Measurements from ENCODE around the gene DAPK1.

DNA sequence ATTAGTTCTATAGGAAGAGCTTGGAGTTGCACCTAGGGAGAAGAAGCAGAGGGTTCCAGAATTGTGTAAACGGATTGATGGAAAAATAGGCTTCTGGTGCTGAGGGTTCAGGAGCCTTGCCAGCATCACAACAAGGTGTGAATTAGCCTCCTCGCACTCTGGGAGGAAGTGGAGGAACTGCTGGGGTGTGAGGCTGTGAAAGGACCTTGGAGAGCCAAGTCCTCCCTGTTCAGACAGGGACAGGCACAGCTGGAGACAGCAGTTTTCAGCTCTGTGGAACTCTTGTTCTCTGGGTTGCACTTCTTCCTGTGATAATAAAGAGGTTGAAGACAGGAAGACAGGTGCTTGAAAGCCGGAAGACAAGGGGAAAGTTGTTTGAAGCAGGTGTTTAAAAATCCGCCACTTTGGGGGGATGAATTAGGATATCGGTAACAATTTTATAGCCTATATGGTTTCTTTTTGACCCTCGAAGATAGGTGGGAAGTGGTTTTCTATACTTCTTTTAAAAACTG lies 22.6 kb downstream of the DAPK1 start:
- TF ChIP-seq, protein P1, sequence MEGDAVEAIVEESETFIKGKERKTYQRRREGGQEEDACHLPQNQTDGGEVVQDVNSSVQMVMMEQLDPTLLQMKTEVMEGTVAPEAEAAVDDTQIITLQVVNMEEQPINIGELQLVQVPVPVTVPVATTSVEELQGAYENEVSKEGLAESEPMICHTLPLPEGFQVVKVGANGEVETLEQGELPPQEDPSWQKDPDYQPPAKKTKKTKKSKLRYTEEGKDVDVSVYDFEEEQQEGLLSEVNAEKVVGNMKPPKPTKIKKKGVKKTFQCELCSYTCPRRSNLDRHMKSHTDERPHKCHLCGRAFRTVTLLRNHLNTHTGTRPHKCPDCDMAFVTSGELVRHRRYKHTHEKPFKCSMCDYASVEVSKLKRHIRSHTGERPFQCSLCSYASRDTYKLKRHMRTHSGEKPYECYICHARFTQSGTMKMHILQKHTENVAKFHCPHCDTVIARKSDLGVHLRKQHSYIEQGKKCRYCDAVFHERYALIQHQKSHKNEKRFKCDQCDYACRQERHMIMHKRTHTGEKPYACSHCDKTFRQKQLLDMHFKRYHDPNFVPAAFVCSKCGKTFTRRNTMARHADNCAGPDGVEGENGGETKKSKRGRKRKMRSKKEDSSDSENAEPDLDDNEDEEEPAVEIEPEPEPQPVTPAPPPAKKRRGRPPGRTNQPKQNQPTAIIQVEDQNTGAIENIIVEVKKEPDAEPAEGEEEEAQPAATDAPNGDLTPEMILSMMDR (IDR thresholded peaks at IDR 0.05; ENCODE audit: borderline replicate concordance, extremely low read depth, low read length, poor library complexity, severe bottlenecking) = no peak
- no peak for TF ChIP-seq EZH2 (IDR thresholded peaks at IDR 0.05; ENCODE audit: borderline replicate concordance, low read depth, low read length, severe bottlenecking)

Data from DND-41 (cell line).